SK-N-SH treated with all-trans-retinoic acid at 6 μM for 48 hours (cell line): ENCODE results near the gene RND2.
"Not testable (repeated sequence)": the region's sequence is repeated elsewhere in the genome, so short reads cannot be mapped to it uniquely, and the experiment has no call there.

ENCODE experiments used
- ATAC-seq: fragments of 200-7000 bp; cut with Tn5 transposase; 3 replicates; pipeline ENCODE4 v1.9.1; 2020; ENCODE audit warnings: mild to moderate bottlenecking, moderate library complexity
- ARNTL ChIP-seq: fragments of 450-650 bp; formaldehyde crosslinking; IDR thresholded peaks from 2 replicates; pipeline ENCODE4 v1.5.0; 2020; ENCODE audit warnings: low read depth, mild to moderate bottlenecking, moderate library complexity, borderline replicate concordance
- BACH2 ChIP-seq: fragments of 250-450 bp; sonication (Bioruptor Pico); IDR thresholded peaks from 2 replicates; pipeline ENCODE4 v1.9.0; 2021; ENCODE audit warnings: mild to moderate bottlenecking, borderline replicate concordance
- CREB5 ChIP-seq: fragments of 250-450 bp; sonication (Bioruptor Pico); IDR thresholded peaks from 2 replicates; pipeline ENCODE4 v1.5.1; 2020; ENCODE audit warnings: low read depth, mild to moderate bottlenecking, moderate library complexity
- CSDC2 ChIP-seq: fragments of 250-450 bp; sonication (Bioruptor Pico); IDR thresholded peaks from 2 replicates; pipeline ENCODE4 v1.5.0; 2020; ENCODE audit warnings: mild to moderate bottlenecking, moderate library complexity
- CSRNP3 ChIP-seq: fragments of 250-450 bp; sonication (Bioruptor Pico); IDR thresholded peaks from 2 replicates; pipeline ENCODE4 v1.5.1; 2021; ENCODE audit warnings: mild to moderate bottlenecking, moderate library complexity
- ESRRG ChIP-seq: fragments of 250-450 bp; sonication (Bioruptor Pico); IDR thresholded peaks from 2 replicates; pipeline ENCODE4 v1.6.1; 2021; ENCODE audit warnings: mild to moderate bottlenecking
- GLIS3 ChIP-seq: fragments of 250-450 bp; sonication (Bioruptor Pico); IDR thresholded peaks from 2 replicates; pipeline ENCODE4 v1.5.0; 2020; ENCODE audit warnings: mild to moderate bottlenecking, moderate library complexity
- OSR1 ChIP-seq: fragments of 250-450 bp; sonication (Bioruptor Pico); IDR thresholded peaks from 2 replicates; pipeline ENCODE4 v1.8.0; 2022; ENCODE audit warnings: moderate library complexity, mild to moderate bottlenecking, inconsistent platforms
- PATZ1 ChIP-seq: fragments of 250-450 bp; sonication (Bioruptor Pico); IDR thresholded peaks from 2 replicates; pipeline ENCODE4 v1.8.0; 2020; ENCODE audit warnings: mild to moderate bottlenecking, moderate library complexity, borderline replicate concordance
- PPARA ChIP-seq: fragments of 250-450 bp; sonication (Bioruptor Pico); IDR thresholded peaks from 2 replicates; pipeline ENCODE4 v1.5.0; 2020; ENCODE audit warnings: mild to moderate bottlenecking, borderline replicate concordance
- RARB ChIP-seq: fragments of 250-450 bp; sonication (Bioruptor Pico); IDR thresholded peaks from 2 replicates; pipeline ENCODE4 v1.8.0; 2021; ENCODE audit warnings: mild to moderate bottlenecking, moderate library complexity
- TCF4 ChIP-seq: fragments of 250-450 bp; sonication (Bioruptor Pico); IDR thresholded peaks from 2 replicates; pipeline ENCODE4 v1.8.0; 2021; ENCODE audit warnings: mild to moderate bottlenecking, moderate library complexity, borderline replicate concordance
- TOX ChIP-seq: fragments of 250-450 bp; sonication (Bioruptor Pico); IDR thresholded peaks from 2 replicates; pipeline ENCODE4 v1.8.0; 2021; ENCODE audit warnings: mild to moderate bottlenecking, moderate library complexity, borderline replicate concordance
- TSHZ2 ChIP-seq: fragments of 250-450 bp; sonication (Bioruptor Pico); IDR thresholded peaks from 2 replicates; pipeline ENCODE4 v1.5.0; 2020; ENCODE audit warnings: mild to moderate bottlenecking, moderate library complexity
- ZC3H10 ChIP-seq: fragments of 250-450 bp; sonication (Bioruptor Pico); IDR thresholded peaks from 2 replicates; pipeline ENCODE4 v1.5.1; 2021; ENCODE audit warnings: mild to moderate bottlenecking, moderate library complexity
- ZFP3 ChIP-seq: fragments of 250-450 bp; sonication (Bioruptor Pico); IDR thresholded peaks from 2 replicates; pipeline ENCODE4 v1.5.0; 2020; ENCODE audit warnings: mild to moderate bottlenecking, moderate library complexity
- ZNF565 ChIP-seq: fragments of 450-650 bp; formaldehyde crosslinking; conservative IDR thresholded peaks from 2 replicates; pipeline ENCODE4 v1.5.0; 2020; ENCODE audit warnings: low read depth, mild to moderate bottlenecking, moderate library complexity
- ZNF70 ChIP-seq: fragments of 450-650 bp; formaldehyde crosslinking; IDR thresholded peaks from 2 replicates; pipeline ENCODE4 v1.5.0; 2020; ENCODE audit warnings: mild to moderate bottlenecking, moderate library complexity
- ZNF8 ChIP-seq: fragments of 450-650 bp; formaldehyde crosslinking; IDR thresholded peaks from 2 replicates; pipeline ENCODE4 v1.5.0; 2020; ENCODE audit warnings: mild to moderate bottlenecking, moderate library complexity
- TF ChIP-seq, protein P1 (sequence below): fragments of 250-450 bp; sonication (Bioruptor Pico); IDR thresholded peaks from 2 replicates; pipeline ENCODE4 v1.8.0; 2021; ENCODE audit warnings: low read depth, mild to moderate bottlenecking, moderate library complexity, borderline replicate concordance

Gene RND2

DNA sequence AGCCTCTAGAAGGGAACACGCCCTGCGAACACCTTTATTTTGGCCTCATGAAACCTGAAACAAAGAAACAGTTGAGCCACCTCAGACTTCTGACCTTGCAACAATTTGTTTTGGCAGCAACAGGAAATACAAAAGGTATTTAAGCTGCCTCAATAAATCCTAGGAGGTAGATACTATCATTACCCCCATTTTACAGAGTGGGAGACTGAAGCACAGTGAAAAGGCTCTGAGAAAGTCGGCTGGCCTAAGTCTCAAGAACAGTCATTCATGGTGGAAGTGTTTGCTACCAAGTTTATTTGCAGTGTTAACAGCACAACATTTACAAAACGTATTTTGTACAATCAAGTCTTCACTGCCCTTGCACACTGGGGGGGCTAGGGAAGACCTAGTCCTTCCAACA, 19.0 kb downstream of the RND2 start:
- TF ChIP-seq, protein P1, sequence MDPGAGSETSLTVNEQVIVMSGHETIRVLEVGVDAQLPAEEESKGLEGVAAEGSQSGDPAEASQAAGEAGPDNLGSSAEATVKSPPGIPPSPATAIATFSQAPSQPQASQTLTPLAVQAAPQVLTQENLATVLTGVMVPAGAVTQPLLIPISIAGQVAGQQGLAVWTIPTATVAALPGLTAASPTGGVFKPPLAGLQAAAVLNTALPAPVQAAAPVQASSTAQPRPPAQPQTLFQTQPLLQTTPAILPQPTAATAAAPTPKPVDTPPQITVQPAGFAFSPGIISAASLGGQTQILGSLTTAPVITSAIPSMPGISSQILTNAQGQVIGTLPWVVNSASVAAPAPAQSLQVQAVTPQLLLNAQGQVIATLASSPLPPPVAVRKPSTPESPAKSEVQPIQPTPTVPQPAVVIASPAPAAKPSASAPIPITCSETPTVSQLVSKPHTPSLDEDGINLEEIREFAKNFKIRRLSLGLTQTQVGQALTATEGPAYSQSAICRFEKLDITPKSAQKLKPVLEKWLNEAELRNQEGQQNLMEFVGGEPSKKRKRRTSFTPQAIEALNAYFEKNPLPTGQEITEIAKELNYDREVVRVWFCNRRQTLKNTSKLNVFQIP (CRISPR knock-in tag) = no peak
- no peak for TF ChIP-seq OSR1 (CRISPR knock-in tag)
- no peak for TF ChIP-seq ZNF8
- no peak for TF ChIP-seq TOX (CRISPR knock-in tag)
- TF ChIP-seq ZC3H10 (CRISPR knock-in tag) = no peak
- TF ChIP-seq ARNTL (CRISPR knock-in tag) = no peak
- TF ChIP-seq PATZ1 = no peak
- no peak for TF ChIP-seq BACH2 (CRISPR knock-in tag)
- no peak for TF ChIP-seq PPARA
- no peak for TF ChIP-seq ESRRG (CRISPR knock-in tag)
- no peak for TF ChIP-seq TCF4 (CRISPR knock-in tag)
- TF ChIP-seq CSDC2 = no peak
- no peak for TF ChIP-seq ZNF70 (CRISPR knock-in tag)
- TF ChIP-seq GLIS3 (CRISPR knock-in tag) = no peak
- TF ChIP-seq RARB (CRISPR knock-in tag) = no peak
- TF ChIP-seq, all 23 proteins: peak for 0
- ATAC-seq = no peak

DNA sequence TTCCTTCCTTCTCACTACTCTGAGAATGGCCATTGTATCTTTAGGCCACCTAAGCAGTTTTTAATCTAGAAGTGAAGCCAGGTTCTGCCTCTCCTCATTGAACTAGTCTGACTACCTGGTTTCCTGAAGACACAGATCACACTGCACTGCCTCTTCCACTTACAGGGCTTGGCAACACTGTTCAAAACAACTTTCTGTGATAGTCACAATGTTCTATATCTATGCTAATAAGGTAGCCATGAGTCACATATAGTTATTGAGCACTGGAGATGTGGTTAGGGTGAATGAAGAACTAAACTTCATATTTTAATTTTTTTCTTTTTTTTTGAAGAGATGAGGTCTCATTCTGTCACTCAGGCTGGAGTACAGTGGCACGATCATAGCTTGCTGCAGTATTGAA, 26.9 kb downstream of the RND2 start:
- no peak for ATAC-seq
- TF ChIP-seq PPARA = no peak
- TF ChIP-seq ZNF565 (CRISPR knock-in tag) = no peak
- TF ChIP-seq TCF4 (CRISPR knock-in tag) = no peak
- no peak for TF ChIP-seq CREB5 (CRISPR knock-in tag)
- TF ChIP-seq ZFP3 = no peak
- no peak for TF ChIP-seq BACH2 (CRISPR knock-in tag)
- no peak for TF ChIP-seq TSHZ2
- TF ChIP-seq, all 23 proteins: peak for 0

GRCh38 chr17:43053008-43053407, 28.0 kb downstream of the RND2 start:
- not testable (repeated sequence) for ATAC-seq

DNA sequence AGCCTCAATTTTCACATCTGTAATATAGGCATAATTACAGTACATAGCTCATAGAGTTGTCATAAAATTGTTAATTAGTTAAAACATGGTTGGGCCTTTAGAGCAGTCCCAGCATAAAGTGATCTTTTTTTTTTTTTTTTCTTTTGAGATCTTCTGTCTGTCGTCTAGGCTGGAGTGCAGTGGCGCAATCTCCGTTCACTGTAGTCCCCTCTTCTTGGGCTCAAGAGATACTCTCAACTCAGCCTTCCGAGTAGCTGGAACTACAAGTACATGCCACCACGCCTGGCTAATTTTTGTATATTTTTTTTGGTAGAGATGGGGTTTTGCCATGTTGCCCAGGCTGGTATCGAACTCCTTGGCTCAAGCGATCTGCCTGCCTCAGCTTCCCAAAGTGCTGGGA, 31.0 kb downstream of the RND2 start:
- no peak for ATAC-seq
- TF ChIP-seq CSRNP3 (CRISPR knock-in tag) (no peak), PPARA (no peak), PATZ1 (no peak), TCF4 (CRISPR knock-in tag) (no peak), OSR1 (CRISPR knock-in tag) (no peak)
